Measurements from ENCODE around the gene THOC6.

GRCh38 chr16:3004319-3004718 lies 19.5 kb upstream of the THOC6 start:
- TF ChIP-seq CTCF (IDR thresholded peaks at IDR 0.05; ENCODE audit: extremely low read depth in 1 of 2, insufficient read depth in 1 of 2, low read depth in 1 of 2, low read length in 2 of 2) (no peak), POLR2A (IDR thresholded peaks at IDR 0.05; ENCODE audit: low read depth, low read length) (no peak)

Data from endothelial cell of umbilical vein (primary cell).